Peyer's patch (tissue), 4 donors: ENCODE measurements around the gene BMP8B. TPM values are rescaled to one million over a fixed set of nuclear protein-coding genes. Genes with fewer than 3 reads are reported as not detected.

ENCODE experiments used
- DNase-seq, 3 donors: peaks; one replicate each; pipeline ENCODE4 v3.0.0-alpha.2; 2017 to 2019
- H3K27ac ChIP-seq, 4 donors: fragments of 200-600 bp; sonication (generic); one replicate each; pipeline ENCODE4 v1.5.1; 2016 to 2019
- H3K27me3 ChIP-seq, 2 donors: fragments of 200-600 bp; sonication (generic); one replicate each; pipeline ENCODE4 v1.5.1; 2019
- H3K36me3 ChIP-seq, 3 donors: fragments of 200-600 bp; sonication (generic); one replicate each; pipeline ENCODE4 v1.5.1; 2016 to 2019
- H3K4me1 ChIP-seq, 4 donors: fragments of 200-600 bp; sonication (generic); one replicate each; pipeline ENCODE4 v1.5.1; 2016 to 2019
- H3K4me3 ChIP-seq, 4 donors: fragments of 200-600 bp; sonication (generic); 1 replicate in 3 of 4; 2 replicates in 1 of 4; pipeline ENCODE4 v1.5.1; 2016 to 2019; ENCODE audit warnings: mild to moderate bottlenecking in 1 of 4
- H3K9me3 ChIP-seq, 4 donors: fragments of 200-600 bp; sonication (generic); one replicate each; pipeline ENCODE4 v1.5.1; 2016 to 2019; ENCODE audit warnings: mild to moderate bottlenecking in 1 of 4
- POLR2A ChIP-seq, 2 donors: fragments of 450-650 bp; IDR thresholded peaks; one replicate each; pipeline ENCODE4 v1.5.1; 2017; ENCODE audit warnings: antibody characterized with exemption in 2 of 2, mild to moderate bottlenecking in 2 of 2, moderate library complexity in 2 of 2
- total RNA-seq, 4 donors: library from RNA; depleted of rRNA; stranded (reverse); fragments of >200 nt; gene quantifications; one replicate each; pipeline ENCODE4 v1.1.0, GENCODE V29; 2016
- TF ChIP-seq, protein P1 (sequence below), 6 experiments: fragments of 450-650 bp in 4 of 6; fragments of 200-600 bp in 2 of 6; sonication (generic) in 1 of 6; IDR thresholded peaks; one replicate each; pipeline ENCODE4 v1.5.1; 2017 to 2019; ENCODE audit warnings: antibody characterized with exemption in 6 of 6, mild to moderate bottlenecking in 3 of 6, moderate library complexity in 1 of 6

The BMP8B gene
- total RNA-seq, 4 donors from 2014 or later, result 1.7 to 34.0 (median 15.7) TPM

DNA sequence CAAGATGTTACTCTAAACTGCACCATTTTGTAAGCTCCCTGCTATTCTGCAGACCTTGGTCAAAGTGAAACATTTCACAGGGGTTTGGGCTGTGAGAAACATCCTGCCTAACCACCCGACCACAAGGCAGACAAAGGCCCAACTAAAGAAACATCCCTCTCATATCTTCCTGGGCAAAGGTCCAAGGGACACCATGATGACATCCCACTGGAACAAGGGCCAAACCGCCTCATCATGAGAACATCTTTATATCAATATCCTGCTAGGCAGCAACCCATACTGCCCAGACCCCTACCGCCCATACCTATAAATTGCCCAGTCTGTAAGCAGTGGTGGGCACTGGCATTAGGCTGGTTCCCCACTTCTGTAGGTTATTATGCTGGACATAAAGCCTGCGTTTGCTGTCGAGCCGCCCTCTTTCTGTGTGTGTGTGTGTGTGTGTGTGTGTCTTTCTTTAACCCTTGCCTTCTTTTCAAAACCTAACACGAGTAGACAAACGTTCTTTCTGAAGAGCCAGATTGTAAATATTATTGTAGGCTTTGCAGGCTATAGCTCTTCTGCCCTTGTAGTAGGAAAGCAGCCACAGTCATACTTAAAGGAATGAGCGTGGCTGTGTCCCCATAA is 51.0 kb downstream of the BMP8B start:
- H3K36me3 ChIP-seq, result peaks cover 0 to 20% (median 0%) of the 10 kb centered on the region in 3 donors
- no peak overlapping the region for H3K27ac ChIP-seq
- TF ChIP-seq, protein P1, sequence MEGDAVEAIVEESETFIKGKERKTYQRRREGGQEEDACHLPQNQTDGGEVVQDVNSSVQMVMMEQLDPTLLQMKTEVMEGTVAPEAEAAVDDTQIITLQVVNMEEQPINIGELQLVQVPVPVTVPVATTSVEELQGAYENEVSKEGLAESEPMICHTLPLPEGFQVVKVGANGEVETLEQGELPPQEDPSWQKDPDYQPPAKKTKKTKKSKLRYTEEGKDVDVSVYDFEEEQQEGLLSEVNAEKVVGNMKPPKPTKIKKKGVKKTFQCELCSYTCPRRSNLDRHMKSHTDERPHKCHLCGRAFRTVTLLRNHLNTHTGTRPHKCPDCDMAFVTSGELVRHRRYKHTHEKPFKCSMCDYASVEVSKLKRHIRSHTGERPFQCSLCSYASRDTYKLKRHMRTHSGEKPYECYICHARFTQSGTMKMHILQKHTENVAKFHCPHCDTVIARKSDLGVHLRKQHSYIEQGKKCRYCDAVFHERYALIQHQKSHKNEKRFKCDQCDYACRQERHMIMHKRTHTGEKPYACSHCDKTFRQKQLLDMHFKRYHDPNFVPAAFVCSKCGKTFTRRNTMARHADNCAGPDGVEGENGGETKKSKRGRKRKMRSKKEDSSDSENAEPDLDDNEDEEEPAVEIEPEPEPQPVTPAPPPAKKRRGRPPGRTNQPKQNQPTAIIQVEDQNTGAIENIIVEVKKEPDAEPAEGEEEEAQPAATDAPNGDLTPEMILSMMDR (IDR thresholded peaks at IDR 0.05), result no peak
- no peak for TF ChIP-seq POLR2A (IDR thresholded peaks at IDR 0.05)
- H3K4me3 ChIP-seq, result no peak overlapping the region
- H3K4me1 ChIP-seq, result peaks cover 0 to 12% (median 9%) of the 10 kb centered on the region in 4 donors
- no peak for DNase-seq
- H3K27me3 ChIP-seq, result no peaks in the 10 kb centered on the region
- no peaks in the 10 kb centered on the region for H3K9me3 ChIP-seq

DNA sequence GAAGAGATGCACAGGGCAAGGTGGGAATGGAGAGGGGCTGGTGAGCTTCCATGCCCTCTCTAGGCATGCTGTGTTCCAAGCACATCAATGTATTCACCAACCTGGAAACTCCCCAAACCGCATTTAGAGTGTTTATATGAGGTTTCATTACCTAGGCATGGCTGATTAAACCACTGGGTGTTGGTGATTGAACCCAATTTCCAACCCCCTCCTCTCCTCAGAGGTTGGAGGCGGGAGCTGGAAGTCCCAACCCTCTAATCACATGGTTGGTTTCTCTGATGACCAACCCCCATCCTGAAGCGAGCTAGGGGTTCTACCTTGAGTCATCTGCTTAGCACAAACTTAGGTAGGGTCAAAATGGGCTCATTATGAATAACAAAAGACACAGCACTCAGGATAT is 52.9 kb downstream of the BMP8B start:
- H3K4me3 ChIP-seq, result no peak overlapping the region
- H3K9me3 ChIP-seq, result no peaks in the 10 kb centered on the region
- no peaks in the 10 kb centered on the region for H3K27me3 ChIP-seq
- no peak overlapping the region for H3K27ac ChIP-seq
- no peak for DNase-seq
- H3K36me3 ChIP-seq, result peaks cover 0 to 4% (median 0%) of the 10 kb centered on the region in 3 donors
- TF ChIP-seq, protein P1 (IDR thresholded peaks at IDR 0.05), result no peak
- TF ChIP-seq POLR2A (IDR thresholded peaks at IDR 0.05), result no peak
- H3K4me1 ChIP-seq, result peaks cover 0 to 12% (median 9%) of the 10 kb centered on the region in 4 donors

DNA sequence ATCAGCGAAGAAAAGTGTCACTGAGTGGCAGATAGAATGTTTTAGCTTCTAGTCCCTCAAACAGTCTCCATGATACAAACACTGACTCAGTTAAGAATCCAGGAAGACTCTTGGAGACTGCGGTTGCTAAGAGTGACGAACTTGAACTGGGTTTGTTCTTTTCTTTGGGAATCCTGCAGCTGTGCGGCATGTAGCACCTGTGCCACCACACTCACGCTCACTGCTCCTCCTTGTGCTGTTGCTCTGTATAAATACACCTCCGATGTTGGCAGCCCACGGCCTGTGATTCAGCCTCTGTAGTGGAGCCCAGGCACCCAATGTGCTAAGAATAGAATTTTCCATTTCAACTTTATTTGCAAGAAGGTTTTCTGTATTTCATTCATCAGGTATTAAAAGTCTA is 55.5 kb downstream of the BMP8B start:
- Histone ChIP-seq H3K4me3 (no peak overlapping the region), H3K36me3 (no peaks in the 10 kb centered on the region), H3K27me3 (peaks cover 0 to 2% of the 10 kb centered on the region in 2 donors), H3K4me1 (no peaks in the 10 kb centered on the region), H3K27ac (no peak overlapping the region), H3K9me3 (no peaks in the 10 kb centered on the region)
- no peak for TF ChIP-seq POLR2A (IDR thresholded peaks at IDR 0.05)
- TF ChIP-seq, protein P1 (IDR thresholded peaks at IDR 0.05), result no peak
- DNase-seq, result no peak

DNA sequence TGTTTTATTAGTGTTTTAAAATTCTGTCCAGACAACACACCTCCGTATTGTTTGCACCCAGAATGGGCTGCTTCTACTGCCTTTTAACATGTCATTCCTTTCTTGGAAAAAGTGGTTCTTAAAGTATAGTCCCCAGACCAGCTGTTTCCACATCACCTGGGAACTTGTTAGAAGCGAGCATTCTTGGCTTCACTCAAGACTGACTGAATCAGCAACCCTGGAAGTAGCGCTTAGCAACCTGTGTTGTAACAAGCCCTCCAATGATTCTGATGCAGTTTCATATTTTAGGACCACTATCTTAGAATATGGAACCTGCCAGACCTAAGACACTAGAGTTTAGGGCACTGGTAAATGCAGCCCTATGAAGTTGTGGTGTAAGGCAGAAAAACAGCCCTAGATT is 55.9 kb downstream of the BMP8B start:
- no peak overlapping the region for H3K4me3 ChIP-seq
- no peaks in the 10 kb centered on the region for H3K36me3 ChIP-seq
- no peaks in the 10 kb centered on the region for H3K9me3 ChIP-seq
- no peak for TF ChIP-seq POLR2A (IDR thresholded peaks at IDR 0.05)
- TF ChIP-seq, protein P1 (IDR thresholded peaks at IDR 0.05), result no peak
- no peak overlapping the region for H3K27ac ChIP-seq
- peaks cover 0 to 4% of the 10 kb centered on the region in 2 donors for H3K27me3 ChIP-seq
- no peaks in the 10 kb centered on the region for H3K4me1 ChIP-seq
- DNase-seq, result no peak

DNA sequence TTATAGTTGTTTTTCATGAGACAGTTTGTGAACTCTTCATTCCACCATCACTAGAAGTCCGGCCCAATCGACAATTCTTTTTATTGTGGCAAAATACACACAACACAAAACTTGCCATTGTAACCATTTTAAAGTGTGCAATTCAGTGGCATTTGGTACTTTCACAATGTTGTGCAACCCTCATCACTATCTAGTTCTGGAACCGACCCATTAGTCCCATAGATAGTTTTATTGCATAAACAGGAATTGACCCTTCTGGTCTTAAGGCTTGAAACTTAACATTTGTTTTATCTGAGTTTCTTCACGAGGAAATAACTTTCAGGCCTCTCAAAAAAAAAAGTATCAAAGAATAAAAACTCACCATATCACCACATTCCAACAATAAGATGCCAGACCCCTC is 58.8 kb downstream of the BMP8B start:
- no peak for DNase-seq
- H3K36me3 ChIP-seq, result no peaks in the 10 kb centered on the region
- H3K4me1 ChIP-seq, result no peaks in the 10 kb centered on the region
- no peaks in the 10 kb centered on the region for H3K9me3 ChIP-seq
- TF ChIP-seq, protein P1 (IDR thresholded peaks at IDR 0.05), result no peak
- no peak for TF ChIP-seq POLR2A (IDR thresholded peaks at IDR 0.05)
- H3K4me3 ChIP-seq, result no peak overlapping the region
- H3K27ac ChIP-seq, result no peak overlapping the region
- H3K27me3 ChIP-seq, result peaks cover 0 to 8% of the 10 kb centered on the region in 2 donors
